Right lobe of liver (tissue), 4 donors: ENCODE measurements around the gene ERFL.

Experiments used
- CTCF ChIP-seq, 4 donors: fragments of 200-600 bp in 3 of 4; fragments of 450-650 bp in 1 of 4; IDR thresholded peaks; one replicate each; pipeline versions ENCODE4 v1.5.1 to v1.8.0; 2016 to 2022; ENCODE audit warnings: antibody characterized with exemption in 4 of 4, mild to moderate bottlenecking in 2 of 4
- POLR2A ChIP-seq: fragments of 450-650 bp; IDR thresholded peaks from one replicate; pipeline ENCODE4 v1.6.1; 2017; ENCODE audit warnings: antibody characterized with exemption, mild to moderate bottlenecking
- donor health status: DM: no; HTN: no; CAD: no.
- donor health status: DM: no; HTN: no; CAD: no.
- donor health status: DM: no; HTN: yes; CAD: no.

GRCh38 chr19:41906271-41906670 is 22.0 kb downstream of the ERFL start:
- TF ChIP-seq CTCF (IDR thresholded peaks at IDR 0.05) (no peak), POLR2A (no peak)
